Measurements from ENCODE around the gene GHRL. TPM values are rescaled to one million over a fixed set of nuclear protein-coding genes. Genes with fewer than 3 reads are reported as not detected.

Gene GHRL
- total RNA-seq, 1 experiment from 2014 or later, result 2.0 TPM

- H3K4me3 ChIP-seq (ENCODE audit: low read depth, low read length, poor library complexity, severe bottlenecking), result peak overlapping the region; percentile 85
- CTCF ChIA-PET, result interaction anchor here (0.6 to 0.7 kb wide), 3 partner anchors 158 to 659 kb away, joined by 3 to 5 read pairs (median 3); no protein-coding TSS in a partner anchor
- no TSS peak for BruUV-seq (replicated peaks)
- TF ChIP-seq, protein P1, sequence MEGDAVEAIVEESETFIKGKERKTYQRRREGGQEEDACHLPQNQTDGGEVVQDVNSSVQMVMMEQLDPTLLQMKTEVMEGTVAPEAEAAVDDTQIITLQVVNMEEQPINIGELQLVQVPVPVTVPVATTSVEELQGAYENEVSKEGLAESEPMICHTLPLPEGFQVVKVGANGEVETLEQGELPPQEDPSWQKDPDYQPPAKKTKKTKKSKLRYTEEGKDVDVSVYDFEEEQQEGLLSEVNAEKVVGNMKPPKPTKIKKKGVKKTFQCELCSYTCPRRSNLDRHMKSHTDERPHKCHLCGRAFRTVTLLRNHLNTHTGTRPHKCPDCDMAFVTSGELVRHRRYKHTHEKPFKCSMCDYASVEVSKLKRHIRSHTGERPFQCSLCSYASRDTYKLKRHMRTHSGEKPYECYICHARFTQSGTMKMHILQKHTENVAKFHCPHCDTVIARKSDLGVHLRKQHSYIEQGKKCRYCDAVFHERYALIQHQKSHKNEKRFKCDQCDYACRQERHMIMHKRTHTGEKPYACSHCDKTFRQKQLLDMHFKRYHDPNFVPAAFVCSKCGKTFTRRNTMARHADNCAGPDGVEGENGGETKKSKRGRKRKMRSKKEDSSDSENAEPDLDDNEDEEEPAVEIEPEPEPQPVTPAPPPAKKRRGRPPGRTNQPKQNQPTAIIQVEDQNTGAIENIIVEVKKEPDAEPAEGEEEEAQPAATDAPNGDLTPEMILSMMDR (conservative IDR thresholded peaks at IDR 0.05; ENCODE audit: low read depth, low read length), result no peak
- TF ChIP-seq EZH2 (IDR thresholded peaks at IDR 0.05; ENCODE audit: borderline replicate concordance, low read depth, low read length, poor library complexity, severe bottlenecking), result no peak
- POLR2A ChIA-PET (ENCODE audit: low non-redundant PET), result no interaction called here
- H3K27ac ChIP-seq (ENCODE audit: low read depth, low read length, poor library complexity, severe bottlenecking), result no peak overlapping the region
- intact Hi-C loops (cut with micrococcal nuclease; ENCODE audit: unreplicated experiment), result no loop called here
- DNase-seq (ENCODE audit: low spot score), result no peak
- no peaks in the 10 kb centered on the region for H3K9me3 ChIP-seq (ENCODE audit: low read depth, low read length, poor library complexity, severe bottlenecking)
- no peaks in the 10 kb centered on the region for H3K4me1 ChIP-seq (ENCODE audit: insufficient read depth, low read length, poor library complexity, severe bottlenecking)
- H3K36me3 ChIP-seq (ENCODE audit: insufficient read depth, low read length, poor library complexity, severe bottlenecking), result peaks cover 22% of the 10 kb centered on the region
- H3K27me3 ChIP-seq (replicated peaks; ENCODE audit: insufficient read depth, low read depth, low read length, poor library complexity), result peaks cover 20% of the 10 kb centered on the region
Measured at GRCh38 chr3:10321630-10322351, 29.0 kb upstream of the GHRL start.

DNA sequence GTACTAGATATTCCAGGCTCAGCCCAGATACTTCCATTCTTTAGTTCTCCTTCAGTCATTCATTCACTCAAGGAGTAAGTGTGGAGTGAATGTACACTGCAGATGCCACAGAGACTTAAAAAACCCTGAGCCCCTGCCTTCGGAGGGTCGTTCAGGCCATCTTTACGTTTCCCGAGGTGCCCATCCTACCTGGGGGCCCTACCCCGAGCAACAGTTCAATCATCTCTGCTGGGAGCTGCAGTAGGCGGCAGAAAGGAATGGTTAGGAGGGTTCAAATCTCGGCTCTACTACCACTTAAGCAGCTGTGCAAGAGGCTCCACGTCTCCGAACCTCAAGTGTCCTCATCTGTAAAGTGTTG is 27.6 kb upstream of the GHRL start:
- H3K27me3 ChIP-seq (replicated peaks; ENCODE audit: insufficient read depth, low read depth, low read length, poor library complexity), result peaks cover 6% of the 10 kb centered on the region
- intact Hi-C loops (cut with micrococcal nuclease; ENCODE audit: unreplicated experiment), result no loop called here
- ChIA-PET CTCF (interaction anchor here (0.7 kb wide), 1 partner anchor 438 kb away, joined by 3 read pairs; no protein-coding TSS in a partner anchor), POLR2A (ENCODE audit: low non-redundant PET) (no interaction called here)
- no TSS peak for BruUV-seq (replicated peaks)
- H3K4me1 ChIP-seq (ENCODE audit: insufficient read depth, low read length, poor library complexity, severe bottlenecking), result no peaks in the 10 kb centered on the region
- H3K27ac ChIP-seq (ENCODE audit: low read depth, low read length, poor library complexity, severe bottlenecking), result peak overlapping the region; percentile 90
- H3K9me3 ChIP-seq (ENCODE audit: low read depth, low read length, poor library complexity, severe bottlenecking), result no peaks in the 10 kb centered on the region
- H3K4me3 ChIP-seq (ENCODE audit: low read depth, low read length, poor library complexity, severe bottlenecking), result peak overlapping the region; percentile 85
- H3K36me3 ChIP-seq (ENCODE audit: insufficient read depth, low read length, poor library complexity, severe bottlenecking), result peaks cover 32% of the 10 kb centered on the region
- no peak for DNase-seq (ENCODE audit: low spot score)
- TF ChIP-seq, protein P1 (conservative IDR thresholded peaks at IDR 0.05; ENCODE audit: low read depth, low read length), result no peak

DNA sequence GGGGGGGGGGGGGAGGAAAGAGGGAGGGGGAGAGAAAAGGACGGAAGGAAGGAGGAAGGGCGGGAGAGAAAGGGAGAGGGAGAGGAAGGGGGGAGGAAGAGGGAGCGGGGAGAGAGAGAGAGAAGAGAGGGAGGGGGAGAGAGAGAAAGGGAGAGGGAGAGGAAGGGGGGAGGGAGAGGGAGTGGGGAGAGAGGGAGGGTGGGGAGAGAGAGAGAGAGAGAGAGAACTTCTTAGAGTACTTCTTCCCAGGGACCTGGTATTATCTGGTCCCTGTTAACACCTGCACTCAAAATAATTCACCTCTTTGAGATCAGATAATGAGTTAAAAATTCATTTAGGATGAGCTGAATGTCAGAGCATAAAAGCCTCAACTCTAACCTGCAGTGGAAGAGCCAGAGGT is 27.1 kb upstream of the GHRL start:
- DNase-seq (ENCODE audit: low spot score), result no peak
- Histone ChIP-seq H3K4me1 (ENCODE audit: insufficient read depth, low read length, poor library complexity, severe bottlenecking) (no peaks in the 10 kb centered on the region), H3K27ac (ENCODE audit: low read depth, low read length, poor library complexity, severe bottlenecking) (peak overlapping the region; percentile 90), H3K4me3 (ENCODE audit: low read depth, low read length, poor library complexity, severe bottlenecking) (peak overlapping the region; percentile 85), H3K36me3 (ENCODE audit: insufficient read depth, low read length, poor library complexity, severe bottlenecking) (peaks cover 35% of the 10 kb centered on the region), H3K9me3 (ENCODE audit: low read depth, low read length, poor library complexity, severe bottlenecking) (no peaks in the 10 kb centered on the region), H3K27me3 (replicated peaks; ENCODE audit: insufficient read depth, low read depth, low read length, poor library complexity) (peaks cover 1% of the 10 kb centered on the region)
- intact Hi-C loops (cut with micrococcal nuclease; ENCODE audit: unreplicated experiment), result no loop called here
- CTCF ChIA-PET, result interaction anchor here (0.7 kb wide), 1 partner anchor 438 kb away, joined by 3 read pairs; no protein-coding TSS in a partner anchor
- BruUV-seq (replicated peaks), result no TSS peak
- no peak for TF ChIP-seq EZH2 (IDR thresholded peaks at IDR 0.05; ENCODE audit: borderline replicate concordance, low read depth, low read length, poor library complexity, severe bottlenecking)
- TF ChIP-seq, protein P1 (conservative IDR thresholded peaks at IDR 0.05; ENCODE audit: low read depth, low read length), result no peak
- POLR2A ChIA-PET (ENCODE audit: low non-redundant PET), result no interaction called here

All from A673 (cell line).